ENCODE results near the gene KLRC2. TPM values are rescaled to one million over a fixed set of nuclear protein-coding genes. Genes with fewer than 3 reads are reported as not detected.

KLRC2 gene
- total RNA-seq, 1 experiment from 2014 or later: not detected

GRCh38 chr12:10408842-10409241, 27.0 kb downstream of the KLRC2 start:
- no peak overlapping the region for H3K4me3 Mint-ChIP-seq (ENCODE audit: unreplicated experiment)
- Histone ChIP-seq H3K4me1 (no peaks in the 10 kb centered on the region), H3K36me3 (ENCODE audit: control insufficient read depth, insufficient read depth, low read length) (no peaks in the 10 kb centered on the region), H3K9me3 (no peaks in the 10 kb centered on the region), H3K4me3 (ENCODE audit: low read depth, low read length) (no peak overlapping the region), H3K27me3 (replicated peaks; ENCODE audit: control insufficient read depth, insufficient read depth, low read length) (no peaks in the 10 kb centered on the region)
- H3K27me3 Mint-ChIP-seq (ENCODE audit: insufficient read depth, unreplicated experiment): no peaks in the 10 kb centered on the region
- H3K27ac Mint-ChIP-seq (ENCODE audit: unreplicated experiment): no peak overlapping the region
- H3K36me3 Mint-ChIP-seq (ENCODE audit: insufficient read depth, unreplicated experiment): no peaks in the 10 kb centered on the region
- no peaks in the 10 kb centered on the region for H3K9me3 Mint-ChIP-seq (ENCODE audit: unreplicated experiment)
- TF ChIP-seq, protein P1, sequence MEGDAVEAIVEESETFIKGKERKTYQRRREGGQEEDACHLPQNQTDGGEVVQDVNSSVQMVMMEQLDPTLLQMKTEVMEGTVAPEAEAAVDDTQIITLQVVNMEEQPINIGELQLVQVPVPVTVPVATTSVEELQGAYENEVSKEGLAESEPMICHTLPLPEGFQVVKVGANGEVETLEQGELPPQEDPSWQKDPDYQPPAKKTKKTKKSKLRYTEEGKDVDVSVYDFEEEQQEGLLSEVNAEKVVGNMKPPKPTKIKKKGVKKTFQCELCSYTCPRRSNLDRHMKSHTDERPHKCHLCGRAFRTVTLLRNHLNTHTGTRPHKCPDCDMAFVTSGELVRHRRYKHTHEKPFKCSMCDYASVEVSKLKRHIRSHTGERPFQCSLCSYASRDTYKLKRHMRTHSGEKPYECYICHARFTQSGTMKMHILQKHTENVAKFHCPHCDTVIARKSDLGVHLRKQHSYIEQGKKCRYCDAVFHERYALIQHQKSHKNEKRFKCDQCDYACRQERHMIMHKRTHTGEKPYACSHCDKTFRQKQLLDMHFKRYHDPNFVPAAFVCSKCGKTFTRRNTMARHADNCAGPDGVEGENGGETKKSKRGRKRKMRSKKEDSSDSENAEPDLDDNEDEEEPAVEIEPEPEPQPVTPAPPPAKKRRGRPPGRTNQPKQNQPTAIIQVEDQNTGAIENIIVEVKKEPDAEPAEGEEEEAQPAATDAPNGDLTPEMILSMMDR (IDR thresholded peaks at IDR 0.05; ENCODE audit: insufficient read depth in 1 of 2, low read depth in 1 of 2, low read length in 1 of 2, severe bottlenecking in 1 of 2, unreplicated experiment in 1 of 2): no peak
- peaks cover 5% of the 10 kb centered on the region for H3K4me1 Mint-ChIP-seq (ENCODE audit: low read depth, unreplicated experiment)
- intact Hi-C loops (cut with micrococcal nuclease; ENCODE audit: unreplicated experiment): no loop called here
- DNase-seq: no peak
- BruUV-seq (replicated peaks): no TSS peak
- CTCF ChIA-PET: no interaction called here
- POLR2A ChIA-PET: no interaction called here

DNA sequence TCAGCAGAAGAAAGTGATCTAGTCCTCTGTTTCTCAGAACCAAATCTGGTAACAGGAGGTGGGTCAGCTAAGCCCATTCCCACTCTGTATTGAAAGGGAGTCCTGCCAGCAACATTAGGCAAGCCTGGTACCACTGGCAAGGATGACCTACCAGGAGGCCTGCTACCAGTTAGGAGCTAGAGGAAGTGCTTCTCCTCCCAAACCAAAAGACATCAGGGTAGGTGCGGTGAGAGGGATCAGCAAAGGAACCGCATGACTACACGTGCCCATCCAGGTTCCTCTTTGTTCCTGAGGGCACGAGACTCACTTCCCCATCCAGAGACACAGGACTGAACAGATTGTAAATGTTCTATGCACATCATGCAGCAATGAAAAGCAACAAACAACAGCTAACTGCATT, 29.1 kb downstream of the KLRC2 start:
- H3K4me1 Mint-ChIP-seq (ENCODE audit: low read depth, unreplicated experiment): peaks cover 5% of the 10 kb centered on the region
- H3K36me3 ChIP-seq (ENCODE audit: control insufficient read depth, insufficient read depth, low read length): no peaks in the 10 kb centered on the region
- no TSS peak for BruUV-seq (replicated peaks)
- ChIA-PET POLR2A (no interaction called here), CTCF (no interaction called here)
- no peaks in the 10 kb centered on the region for H3K9me3 ChIP-seq
- intact Hi-C loops (cut with micrococcal nuclease; ENCODE audit: unreplicated experiment): no loop called here
- no peak for DNase-seq
- TF ChIP-seq, protein P1 (IDR thresholded peaks at IDR 0.05; ENCODE audit: insufficient read depth in 1 of 2, low read depth in 1 of 2, low read length in 1 of 2, severe bottlenecking in 1 of 2, unreplicated experiment in 1 of 2): no peak
- H3K4me1 ChIP-seq: no peaks in the 10 kb centered on the region
- H3K27ac Mint-ChIP-seq (ENCODE audit: unreplicated experiment): no peak overlapping the region
- no peak overlapping the region for H3K4me3 Mint-ChIP-seq (ENCODE audit: unreplicated experiment)
- no peaks in the 10 kb centered on the region for H3K36me3 Mint-ChIP-seq (ENCODE audit: insufficient read depth, unreplicated experiment)
- no peaks in the 10 kb centered on the region for H3K27me3 ChIP-seq (replicated peaks; ENCODE audit: control insufficient read depth, insufficient read depth, low read length)
- H3K27me3 Mint-ChIP-seq (ENCODE audit: insufficient read depth, unreplicated experiment): no peaks in the 10 kb centered on the region
- no peak overlapping the region for H3K4me3 ChIP-seq (ENCODE audit: low read depth, low read length)
- H3K9me3 Mint-ChIP-seq (ENCODE audit: unreplicated experiment): no peaks in the 10 kb centered on the region

GRCh38 chr12:10405294-10405693, 30.5 kb downstream of the KLRC2 start:
- Mint-ChIP-seq H3K36me3 (ENCODE audit: insufficient read depth, unreplicated experiment) (no peaks in the 10 kb centered on the region), H3K4me1 (ENCODE audit: low read depth, unreplicated experiment) (peaks cover 5% of the 10 kb centered on the region), H3K9me3 (ENCODE audit: unreplicated experiment) (no peaks in the 10 kb centered on the region), H3K4me3 (ENCODE audit: unreplicated experiment) (no peak overlapping the region), H3K27ac (ENCODE audit: unreplicated experiment) (no peak overlapping the region), H3K27me3 (ENCODE audit: insufficient read depth, unreplicated experiment) (no peaks in the 10 kb centered on the region)
- TF ChIP-seq, protein P1 (IDR thresholded peaks at IDR 0.05; ENCODE audit: insufficient read depth in 1 of 2, low read depth in 1 of 2, low read length in 1 of 2, severe bottlenecking in 1 of 2, unreplicated experiment in 1 of 2): no peak
- intact Hi-C loops (cut with micrococcal nuclease; ENCODE audit: unreplicated experiment): no loop called here
- no TSS peak for BruUV-seq (replicated peaks)
- ChIA-PET CTCF (no interaction called here), POLR2A (no interaction called here)
- no peaks in the 10 kb centered on the region for H3K4me1 ChIP-seq
- H3K4me3 ChIP-seq (ENCODE audit: low read depth, low read length): no peak overlapping the region
- H3K36me3 ChIP-seq (ENCODE audit: control insufficient read depth, insufficient read depth, low read length): no peaks in the 10 kb centered on the region
- H3K27me3 ChIP-seq (replicated peaks; ENCODE audit: control insufficient read depth, insufficient read depth, low read length): no peaks in the 10 kb centered on the region
- H3K9me3 ChIP-seq: no peaks in the 10 kb centered on the region
- DNase-seq: no peak
